ENCODE measurements around the gene LOXL1. TPM values are rescaled to one million over a fixed set of nuclear protein-coding genes. Genes with fewer than 3 reads are reported as not detected.
A peak's percentile ranks its signal among the peaks of the same experiment; 100 is the strongest.

The LOXL1 gene
- total RNA-seq, 1 experiment from 2014 or later, result 117 TPM

- no peaks in the 10 kb centered on the region for H3K27me3 ChIP-seq (replicated peaks; ENCODE audit: insufficient read depth, low read depth, low read length, poor library complexity)
- TF ChIP-seq EZH2 (IDR thresholded peaks at IDR 0.05; ENCODE audit: borderline replicate concordance, low read depth, low read length, poor library complexity, severe bottlenecking) (no peak), CTCF (conservative IDR thresholded peaks at IDR 0.05; ENCODE audit: low read depth, low read length) (no peak)
- no peaks in the 10 kb centered on the region for H3K9me3 ChIP-seq (ENCODE audit: low read depth, low read length, poor library complexity, severe bottlenecking)
- H3K36me3 ChIP-seq (ENCODE audit: insufficient read depth, low read length, poor library complexity, severe bottlenecking), result no peaks in the 10 kb centered on the region
- no peak overlapping the region for H3K27ac ChIP-seq (ENCODE audit: low read depth, low read length, poor library complexity, severe bottlenecking)
- POLR2A ChIA-PET (ENCODE audit: low non-redundant PET), result no interaction called here
- CTCF ChIA-PET, result no interaction called here
- BruUV-seq (replicated peaks), result no TSS peak
- peak overlapping the region; percentile 94 for H3K4me3 ChIP-seq (ENCODE audit: low read depth, low read length, poor library complexity, severe bottlenecking)
- H3K4me1 ChIP-seq (ENCODE audit: insufficient read depth, low read length, poor library complexity, severe bottlenecking), result peaks cover 20% of the 10 kb centered on the region
- intact Hi-C loops (cut with micrococcal nuclease; ENCODE audit: unreplicated experiment), result no loop called here
- no peak for DNase-seq (ENCODE audit: low spot score)
Observed at GRCh38 chr15:73991260-73991659, 65.0 kb downstream of the LOXL1 start.

- peak within 1 kb of the TSS; percentile 94 for H3K4me3 ChIP-seq (ENCODE audit: low read depth, low read length, poor library complexity, severe bottlenecking)
- no peaks in the 10 kb centered on the region for H3K36me3 ChIP-seq (ENCODE audit: insufficient read depth, low read length, poor library complexity, severe bottlenecking)
- no peaks in the 10 kb centered on the region for H3K9me3 ChIP-seq (ENCODE audit: low read depth, low read length, poor library complexity, severe bottlenecking)
- intact Hi-C loops (cut with micrococcal nuclease; ENCODE audit: unreplicated experiment), result no loop called here
- POLR2A ChIA-PET (ENCODE audit: low non-redundant PET), result no interaction called here
- peak within 1 kb of the TSS; percentile 67 for H3K27ac ChIP-seq (ENCODE audit: low read depth, low read length, poor library complexity, severe bottlenecking)
- DNase-seq (ENCODE audit: low spot score), result peak; percentile 97
- peaks cover 26% of the 10 kb centered on the region for H3K4me1 ChIP-seq (ENCODE audit: insufficient read depth, low read length, poor library complexity, severe bottlenecking)
- no peaks in the 10 kb centered on the region for H3K27me3 ChIP-seq (replicated peaks; ENCODE audit: insufficient read depth, low read depth, low read length, poor library complexity)
- no TSS peak for BruUV-seq (replicated peaks)
- CTCF ChIA-PET, result interaction anchor here (0.5 kb wide), 1 partner anchor 469 kb away, joined by 4 read pairs; the partner anchor contains the start of gene UBL7
- TF ChIP-seq EZH2 (IDR thresholded peaks at IDR 0.05; ENCODE audit: borderline replicate concordance, low read depth, low read length, poor library complexity, severe bottlenecking) (no peak), CTCF (conservative IDR thresholded peaks at IDR 0.05; ENCODE audit: low read depth, low read length) (peak; percentile 77)
Observed at GRCh38 chr15:73991726-73992593, 65.7 kb downstream of the LOXL1 start, which contains the start of gene STOML1. Gene STOML1, minus strand, starts transcription at chr15:73992295. Its CDS starts 72 bp downstream, at chr15:73992223.

GRCh38 chr15:73992594-73992898, 66.3 kb downstream of the LOXL1 start:
- Histone ChIP-seq H3K4me1 (ENCODE audit: insufficient read depth, low read length, poor library complexity, severe bottlenecking) (peaks cover 27% of the 10 kb centered on the region), H3K4me3 (ENCODE audit: low read depth, low read length, poor library complexity, severe bottlenecking) (peak overlapping the region; percentile 94), H3K27me3 (replicated peaks; ENCODE audit: insufficient read depth, low read depth, low read length, poor library complexity) (no peaks in the 10 kb centered on the region), H3K27ac (ENCODE audit: low read depth, low read length, poor library complexity, severe bottlenecking) (peak overlapping the region; percentile 39), H3K9me3 (ENCODE audit: low read depth, low read length, poor library complexity, severe bottlenecking) (no peaks in the 10 kb centered on the region), H3K36me3 (ENCODE audit: insufficient read depth, low read length, poor library complexity, severe bottlenecking) (no peaks in the 10 kb centered on the region)
- intact Hi-C loops (cut with micrococcal nuclease; ENCODE audit: unreplicated experiment), result no loop called here
- CTCF ChIA-PET, result interaction anchor here (0.5 kb wide), 1 partner anchor 469 kb away, joined by 4 read pairs; the partner anchor contains the start of gene UBL7
- no peak; the same call in 1 of the 2 replicates for TF ChIP-seq CTCF (conservative IDR thresholded peaks at IDR 0.05; ENCODE audit: low read depth, low read length)
- no peak for TF ChIP-seq EZH2 (IDR thresholded peaks at IDR 0.05; ENCODE audit: borderline replicate concordance, low read depth, low read length, poor library complexity, severe bottlenecking)
- DNase-seq (ENCODE audit: low spot score), result no peak
- POLR2A ChIA-PET (ENCODE audit: low non-redundant PET), result no interaction called here
- BruUV-seq (replicated peaks), result no TSS peak

All from A673 (cell line).